Measurements from ENCODE around the gene CHORDC1.
"Not testable (repeated sequence)": the region's sequence is repeated elsewhere in the genome, so short reads cannot be mapped to it uniquely, and the experiment has no call there.

CHORDC1 gene

DNA sequence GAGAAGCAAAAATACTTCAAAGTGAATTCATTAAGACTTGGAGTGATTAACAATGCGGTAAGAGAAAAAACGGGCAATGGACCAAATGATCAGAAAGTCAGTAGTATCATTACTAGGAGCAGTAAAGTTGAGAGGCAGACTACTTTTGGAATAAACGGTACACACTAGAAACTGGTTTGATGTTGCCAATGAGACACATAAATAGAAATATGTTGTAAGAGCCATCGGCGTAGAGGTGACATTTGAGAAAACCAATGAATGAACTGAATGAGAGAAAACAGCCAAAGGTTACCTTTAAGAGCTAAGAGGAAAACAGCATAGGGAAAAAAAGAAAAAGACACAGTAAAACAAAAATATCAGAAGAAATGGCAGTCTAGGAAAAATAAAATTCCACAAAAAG, 6.2 kb downstream of the CHORDC1 start:
- DNase-seq (ENCODE audit: low read depth, low spot score), result no peak

DNA sequence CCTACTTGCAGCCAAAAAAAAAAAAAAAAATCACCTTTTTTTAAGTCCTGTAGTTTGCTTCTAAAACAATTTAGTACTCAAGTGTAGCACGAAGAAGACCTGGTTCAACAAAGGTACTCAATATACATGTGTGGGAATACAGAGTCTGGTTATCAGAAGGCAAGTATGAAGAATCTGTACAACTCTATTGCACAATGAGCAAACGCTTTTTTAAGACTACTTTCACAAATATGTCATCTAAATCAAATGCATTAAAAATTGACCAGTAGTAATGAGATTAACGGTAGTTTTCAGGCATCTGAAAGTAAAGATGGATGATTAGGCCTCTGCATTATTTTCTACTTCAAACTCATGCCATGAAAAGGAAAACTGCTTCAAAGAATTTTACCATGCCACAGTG, 9.5 kb downstream of the CHORDC1 start:
- no peak for DNase-seq (ENCODE audit: low read depth, low spot score)

DNA sequence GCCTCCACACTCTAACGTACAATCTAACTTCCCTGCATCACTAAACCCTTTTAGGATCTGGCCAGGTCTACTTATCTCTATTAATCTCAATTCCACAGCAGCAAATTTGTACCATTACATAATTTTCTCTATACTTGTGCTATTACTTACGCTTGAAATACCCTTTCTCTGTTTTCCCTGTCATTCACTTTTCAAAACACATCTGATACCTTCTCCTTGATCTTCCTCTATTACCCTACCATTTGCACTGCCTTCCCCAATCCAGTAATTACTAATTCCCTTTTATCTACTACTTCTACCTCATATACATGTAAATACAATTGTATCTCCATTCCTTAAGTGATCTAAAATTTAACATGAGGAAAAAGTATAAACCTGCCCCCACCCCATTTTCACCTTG, 14.0 kb downstream of the CHORDC1 start:
- DNase-seq (ENCODE audit: low read depth, low spot score), result no peak

DNA sequence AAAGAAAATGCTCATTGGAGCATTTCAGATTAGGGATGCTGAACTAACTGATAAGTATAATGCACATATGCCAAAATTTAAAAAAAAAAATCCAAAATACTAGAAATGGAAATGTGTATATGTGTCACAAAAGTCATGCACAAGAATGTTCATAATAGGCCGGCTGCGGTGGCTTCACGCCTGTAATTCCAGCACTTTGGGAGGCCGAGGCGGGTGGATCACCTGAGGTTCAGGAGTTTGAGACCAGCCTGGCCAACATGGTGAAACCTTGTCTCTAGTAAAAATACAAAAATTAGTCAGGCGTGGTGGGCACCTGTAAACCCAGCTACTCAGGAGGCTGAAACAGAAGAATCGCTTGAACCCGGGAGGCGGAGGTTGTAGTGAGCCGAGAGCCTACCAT, 14.9 kb downstream of the CHORDC1 start:
- DNase-seq (ENCODE audit: low read depth, low spot score), result not testable (repeated sequence)

DNA sequence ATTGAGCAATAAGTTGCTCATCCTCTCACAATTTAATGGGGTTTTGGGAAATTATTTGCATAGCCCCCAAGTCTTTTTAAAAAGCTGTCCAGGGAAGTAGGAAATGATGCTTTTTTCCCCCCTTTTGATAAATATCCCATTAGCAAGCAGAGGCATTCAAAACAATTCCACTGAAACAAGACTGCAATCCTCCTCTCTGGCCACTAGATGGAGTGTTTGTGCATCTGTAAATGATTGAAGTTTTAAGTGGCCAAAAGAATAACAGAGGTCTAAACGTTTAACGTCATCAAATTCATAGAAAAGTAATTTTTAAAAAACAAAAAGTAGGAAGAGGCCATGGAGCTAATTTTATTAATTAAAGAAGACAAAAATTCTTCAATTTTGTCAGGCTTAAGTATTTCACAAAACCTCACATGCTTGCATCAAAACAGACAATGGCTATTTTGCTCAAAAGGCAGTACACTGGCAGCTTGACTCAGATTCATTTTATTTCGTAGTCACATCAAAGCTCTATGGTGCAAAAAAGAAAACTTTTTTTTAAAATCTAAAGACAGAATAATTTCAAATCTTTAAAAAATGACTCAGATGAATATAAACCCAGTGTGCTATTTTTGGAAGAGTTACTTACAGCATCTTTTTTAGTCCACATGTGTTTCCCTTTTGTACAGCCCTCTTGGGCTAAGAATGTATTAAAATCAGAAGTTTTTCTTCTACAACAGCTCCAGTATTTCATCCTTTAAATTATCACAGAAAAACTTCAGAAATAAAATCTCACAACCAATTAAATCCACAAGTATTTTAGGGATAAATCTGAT, 17.8 kb downstream of the CHORDC1 start:
- no peak for DNase-seq (ENCODE audit: low read depth, low spot score)

DNA sequence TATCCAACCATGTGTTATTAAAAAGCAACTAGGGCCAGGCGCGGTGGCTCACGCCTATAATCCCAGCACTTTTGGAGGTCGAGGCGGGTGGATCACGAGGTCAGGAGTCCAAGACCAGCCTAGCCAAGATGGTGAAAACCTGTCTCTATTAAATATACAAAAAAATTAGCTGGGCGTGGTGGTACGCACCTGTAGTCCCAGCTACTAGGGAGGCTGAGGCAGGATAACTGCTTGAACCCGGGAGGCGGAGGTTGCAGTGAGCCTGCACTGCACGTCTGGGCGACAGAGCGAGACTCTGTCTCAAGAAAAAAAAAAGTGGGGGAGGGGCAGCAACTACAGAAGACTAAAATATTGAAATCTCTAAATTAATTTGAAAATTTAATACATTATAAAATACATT, 18.4 kb downstream of the CHORDC1 start:
- DNase-seq (ENCODE audit: low read depth, low spot score), result no peak

DNA sequence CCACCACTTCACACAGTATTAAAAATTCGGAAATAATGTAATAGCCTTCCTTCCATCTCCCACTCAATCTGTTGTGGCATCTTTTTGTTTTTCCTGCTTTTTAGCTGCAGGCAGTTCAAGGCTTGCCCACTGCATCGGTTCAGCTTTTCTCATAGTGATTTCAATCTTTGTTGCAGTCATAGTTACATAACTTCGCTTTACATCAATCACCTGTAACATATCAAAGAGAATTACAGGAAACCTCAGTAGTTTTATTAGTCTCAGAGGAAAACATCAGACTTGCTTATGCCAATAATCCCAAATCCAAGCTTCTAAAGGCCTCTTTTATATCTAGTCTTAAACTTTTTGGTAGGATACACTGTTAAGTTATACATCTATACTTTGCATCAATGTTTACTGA, 20.5 kb downstream of the CHORDC1 start:
- DNase-seq (ENCODE audit: low read depth, low spot score), result no peak

DNA sequence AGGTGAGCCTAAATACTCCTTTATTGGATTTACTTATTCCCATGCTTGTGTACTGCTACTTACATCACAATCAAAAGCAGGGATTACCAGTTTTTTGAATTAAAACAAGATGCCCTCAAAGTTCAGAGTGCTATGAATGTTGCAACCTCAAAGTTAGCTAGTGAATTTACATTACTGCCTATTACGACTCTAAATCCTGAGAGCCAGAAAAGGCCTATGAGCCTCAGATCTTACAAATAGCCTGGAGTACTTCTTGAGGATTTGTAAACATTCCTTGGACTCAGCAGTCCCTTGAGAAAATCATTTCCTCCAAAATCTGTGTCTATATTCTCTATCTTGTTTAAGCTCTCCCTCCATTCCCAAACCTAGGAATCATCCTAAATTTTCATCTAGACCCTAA, 25.5 kb downstream of the CHORDC1 start:
- no peak for DNase-seq (ENCODE audit: low read depth, low spot score)

DNA sequence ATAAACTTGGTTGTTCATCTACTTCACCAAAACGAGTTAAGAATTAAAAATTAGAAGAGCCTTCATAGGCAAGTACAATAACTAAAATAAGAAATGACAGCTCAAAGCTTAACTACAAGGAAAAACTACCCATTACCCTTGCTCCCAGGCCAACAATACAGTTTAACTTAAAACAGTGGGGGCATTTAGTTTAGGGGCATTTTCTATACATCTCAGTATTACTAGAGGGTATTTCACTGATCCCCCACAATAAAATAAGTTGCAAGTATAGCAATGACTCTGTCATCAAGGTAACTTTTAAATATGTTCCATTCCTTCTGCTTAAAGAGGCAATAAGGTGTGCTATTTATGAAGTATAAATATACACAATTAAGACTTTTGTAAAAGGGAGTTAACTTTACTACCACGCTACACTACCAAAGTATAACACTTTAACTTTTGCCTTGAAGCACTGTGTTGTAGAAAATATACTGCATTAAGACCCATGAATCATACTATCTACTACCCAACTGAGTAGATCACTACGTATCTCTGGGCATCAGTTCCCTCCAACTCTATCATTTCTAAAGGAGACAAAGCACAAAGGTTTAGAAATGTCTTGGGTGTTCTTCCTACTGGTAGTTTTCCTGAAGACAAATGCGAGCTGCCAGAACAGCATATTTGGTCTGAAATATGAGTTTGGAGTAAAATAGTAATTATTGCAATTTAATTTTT, 29.8 kb downstream of the CHORDC1 start:
- DNase-seq (ENCODE audit: low read depth, low spot score), result no peak

DNA sequence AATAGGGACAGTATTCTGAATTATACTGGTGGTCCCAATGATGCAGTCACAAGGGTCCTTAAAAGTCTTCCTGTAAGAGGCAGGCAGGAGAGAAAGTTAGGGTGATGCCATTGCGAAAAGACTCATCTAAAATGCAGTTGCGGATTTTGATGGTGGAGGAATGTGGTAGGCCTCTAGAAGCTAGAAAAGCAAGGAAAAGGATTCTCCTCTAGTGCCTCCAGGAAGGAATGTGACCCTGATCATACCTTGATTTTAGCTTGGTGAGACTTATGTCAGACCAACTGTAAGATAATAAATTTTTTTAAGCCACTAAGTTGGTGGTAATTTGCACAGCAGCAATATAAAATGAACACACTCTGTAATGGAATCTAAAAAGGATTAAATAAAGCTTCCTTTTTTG, 33.8 kb downstream of the CHORDC1 start:
- DNase-seq (ENCODE audit: low read depth, low spot score), result no peak

DNA sequence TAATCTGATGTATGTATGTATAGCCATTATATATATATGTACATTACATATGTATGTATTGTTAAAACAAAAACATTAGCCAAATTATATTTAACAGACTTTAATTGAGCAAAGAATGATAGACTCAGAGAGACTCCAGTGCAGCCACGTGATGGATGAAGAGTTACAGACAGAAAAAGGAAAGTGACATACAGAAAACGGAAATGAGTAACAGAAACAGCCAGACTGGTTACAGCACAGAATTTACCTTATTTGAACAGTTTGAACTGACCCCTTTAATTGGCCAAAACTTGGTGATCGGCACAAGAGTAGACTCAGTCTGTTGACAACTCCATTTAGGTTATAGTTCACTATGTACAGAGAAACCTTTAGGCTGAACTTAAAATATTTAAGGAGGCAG, 35.0 kb downstream of the CHORDC1 start:
- no peak for DNase-seq (ENCODE audit: low read depth, low spot score)

DNA sequence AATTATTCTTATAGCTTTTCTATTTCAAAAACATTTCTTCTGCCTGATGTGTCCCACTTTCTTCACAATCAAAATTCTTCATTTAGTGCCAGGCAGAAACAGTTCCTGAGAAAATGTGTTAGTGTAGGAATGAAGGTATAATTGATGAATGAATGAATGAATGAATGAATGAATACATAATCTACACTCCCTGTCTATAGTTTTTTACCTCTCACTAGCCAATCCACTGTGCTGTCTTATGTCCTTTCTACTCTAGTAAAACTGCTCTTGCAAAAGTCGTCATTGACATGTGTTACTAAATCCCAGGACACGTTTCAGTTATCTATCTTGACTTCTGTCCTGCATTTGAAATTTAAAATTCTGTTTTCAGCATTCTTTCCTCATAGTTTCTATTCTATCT, 42.9 kb downstream of the CHORDC1 start:
- DNase-seq (ENCODE audit: low read depth, low spot score), result no peak

DNA sequence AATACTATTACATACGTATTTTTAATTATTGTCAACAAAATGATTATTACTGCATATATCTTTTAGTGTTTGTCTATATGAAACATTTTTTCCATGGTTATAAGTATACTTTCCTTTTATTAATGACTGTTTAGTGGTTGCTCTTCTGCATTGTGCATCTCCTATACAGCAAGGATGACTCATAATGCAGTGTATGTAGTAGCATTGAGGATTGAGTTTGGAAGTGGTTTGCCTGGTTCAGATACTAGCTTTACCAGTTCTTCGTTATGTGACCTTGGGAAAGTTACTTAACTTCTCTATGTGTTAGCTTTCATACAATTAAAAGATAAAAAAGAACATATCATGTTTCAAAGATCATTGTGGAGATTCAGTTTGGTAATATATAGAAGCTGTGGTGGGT, 44.1 kb downstream of the CHORDC1 start:
- DNase-seq (ENCODE audit: low read depth, low spot score), result no peak

DNA sequence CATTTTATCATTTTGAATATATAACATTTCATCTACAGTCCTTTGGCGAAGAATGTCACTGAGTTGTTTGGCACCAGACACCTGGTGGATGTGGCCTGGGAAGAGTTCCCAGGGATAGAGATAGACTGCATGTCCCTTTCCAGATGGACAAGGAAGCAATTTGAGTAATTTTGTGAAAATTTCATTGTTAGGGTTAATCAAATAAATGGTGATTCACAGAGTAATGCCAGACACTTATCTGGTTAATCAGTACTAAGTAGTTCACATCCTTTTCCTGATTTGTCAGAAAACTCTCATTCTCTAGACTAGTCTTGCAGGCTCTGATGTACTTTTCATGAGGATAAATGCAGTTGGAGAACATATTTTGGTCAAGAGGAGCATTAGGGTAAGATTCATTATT, 46.8 kb downstream of the CHORDC1 start:
- no peak for DNase-seq (ENCODE audit: low read depth, low spot score)

DNA sequence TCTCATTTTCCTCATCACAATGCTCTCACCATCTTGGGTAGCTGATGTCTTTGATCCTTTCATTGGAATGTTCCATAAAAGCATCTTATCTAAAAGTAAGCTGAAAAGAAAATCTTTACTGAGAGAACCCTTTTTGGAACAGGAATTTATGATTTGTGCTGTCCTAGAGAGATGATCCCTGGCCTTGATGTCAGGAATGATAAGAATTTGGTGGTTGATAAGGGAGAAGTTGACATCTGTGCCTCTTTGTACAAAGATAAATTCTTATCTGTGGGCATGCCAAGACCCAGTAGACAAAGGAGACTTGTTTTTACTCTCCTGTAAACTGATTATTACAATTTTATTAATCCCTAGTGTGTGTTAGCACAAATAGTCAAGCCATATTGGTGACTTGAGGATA, 51.5 kb downstream of the CHORDC1 start:
- no peak for DNase-seq (ENCODE audit: low read depth, low spot score)

DNA sequence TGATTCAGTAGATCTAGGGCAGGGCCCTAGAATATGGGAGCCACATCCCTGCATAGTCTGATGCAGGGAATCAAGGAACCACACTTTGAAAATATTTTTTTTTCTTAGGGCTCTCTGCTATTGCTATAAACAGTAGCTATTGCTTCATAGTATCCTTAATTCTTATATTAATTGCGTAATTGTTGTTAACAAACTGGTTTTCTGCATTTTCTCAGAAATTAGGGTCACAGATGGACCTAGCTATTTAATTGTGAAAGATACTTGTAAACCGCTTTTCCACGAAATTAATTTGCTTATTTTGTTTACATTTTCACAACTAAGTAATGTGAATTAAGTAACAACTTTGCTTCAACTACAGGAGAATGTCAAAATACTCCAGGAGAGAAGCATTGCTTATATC, 54.3 kb downstream of the CHORDC1 start:
- no peak for DNase-seq (ENCODE audit: low read depth, low spot score)

DNA sequence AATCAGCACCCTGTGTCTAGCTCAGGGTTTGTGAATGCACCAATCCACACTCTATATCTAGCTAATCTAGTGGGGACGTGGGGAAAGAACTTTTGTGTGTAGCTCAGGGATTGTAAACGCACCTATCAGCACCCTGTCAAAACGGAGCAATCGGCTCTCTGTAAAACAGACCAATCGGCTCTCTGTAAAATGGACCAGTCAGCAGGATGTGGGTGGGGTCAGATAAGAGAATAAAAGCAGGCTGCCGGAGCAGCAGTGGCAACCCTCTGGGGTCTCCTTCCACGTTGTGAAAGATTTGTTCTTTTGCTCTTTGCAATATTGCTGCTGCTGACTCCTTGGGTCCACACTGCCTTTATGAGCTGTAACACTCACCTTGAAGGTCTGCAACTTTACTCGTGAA, 55.1 kb downstream of the CHORDC1 start:
- not testable (repeated sequence) for DNase-seq (ENCODE audit: low read depth, low spot score)

DNA sequence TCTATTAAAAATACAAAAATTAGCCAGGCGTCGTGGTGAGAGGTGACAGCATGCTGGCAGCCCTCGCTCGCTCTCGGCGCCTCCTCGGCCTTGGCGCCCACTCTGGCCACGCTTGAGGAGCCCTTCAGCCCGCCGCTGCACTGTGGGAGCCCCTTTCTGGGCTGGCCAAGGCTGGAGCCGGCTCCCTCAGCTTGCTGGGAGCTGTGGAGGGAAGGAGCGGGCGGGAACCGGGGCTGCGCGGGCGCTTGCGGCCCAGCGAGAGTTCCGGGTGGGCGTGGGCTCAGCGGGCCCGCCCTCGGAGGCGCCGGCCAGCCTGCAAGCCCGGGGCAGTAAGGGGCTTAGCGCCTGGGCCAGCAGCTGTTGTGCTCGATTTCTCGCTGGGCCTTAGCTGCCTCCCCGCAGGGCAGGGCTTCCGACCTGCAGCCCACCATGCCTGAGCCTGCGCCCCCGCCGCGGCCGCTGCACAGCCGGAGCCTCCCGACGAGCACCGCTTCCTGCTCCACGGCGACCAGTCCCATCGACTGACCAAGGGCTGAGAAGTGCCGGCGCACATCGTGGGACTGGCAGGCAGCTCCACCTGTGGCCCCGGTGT, 55.8 kb downstream of the CHORDC1 start:
- not testable (repeated sequence) for DNase-seq (ENCODE audit: low read depth, low spot score)
